ENCODE measurements around the gene STXBP3. TPM values are rescaled to one million over a fixed set of nuclear protein-coding genes. Genes with fewer than 3 reads are reported as not detected.

STXBP3 gene
- total and polyA plus RNA-seq, 2 donors (not counting 3 experiments of a cell fraction or from before 2014, with no cell fraction given), result 9.4 to 44.1 TPM

GRCh38 chr1:108718927-108719655 lies 27.4 kb upstream of the STXBP3 start:
- ChIA-PET CTCF (interaction anchor here (1.2 kb wide), 2 partner anchors 10 to 14 kb away, joined by 3 to 4 read pairs; no protein-coding TSS in a partner anchor), POLR2A (no interaction called here)
- dilution Hi-C loops (cut with MboI; ENCODE audit: extremely low pct_ligation_motif_present, low sequenced_read_pairs) (no loop called here), intact Hi-C loops (cut with micrococcal nuclease) (no loop called here)
- Histone ChIP-seq H3K9me1 (replicated peaks; ENCODE audit: control insufficient read depth, extremely low read depth, insufficient read depth, low read length) (no peaks in the 10 kb centered on the region), H3K4me1 (ENCODE audit: control insufficient read depth, extremely low read depth, insufficient read depth, low read length) (peaks cover 15% of the 10 kb centered on the region), H3K27me3 (ENCODE audit: control insufficient read depth in 2 of 2, insufficient read depth in 2 of 2, low read length in 2 of 2) (no peaks in the 10 kb centered on the region), H3K27ac (ENCODE audit: insufficient read depth, low read depth, low read length) (no peak overlapping the region), H2AFZ (ENCODE audit: low read depth, low read length) (peak overlapping the region; percentile 23), H3K9ac (replicated peaks; ENCODE audit: extremely low read depth, insufficient read depth, low read length) (no peak overlapping the region), H3K4me3 (replicated peaks in 1 of 3; ENCODE audit: insufficient read depth in 1 of 3, low read depth in 1 of 3, low read length in 3 of 3) (no peak overlapping the region), H3K9me3 (replicated peaks; ENCODE audit: control insufficient read depth, insufficient read depth, low read length) (no peaks in the 10 kb centered on the region), H3K4me2 (ENCODE audit: insufficient read depth, low read length) (no peak overlapping the region), H3K79me2 (ENCODE audit: control insufficient read depth, insufficient read depth, low read length) (no peaks in the 10 kb centered on the region), H4K20me1 (replicated peaks; ENCODE audit: control insufficient read depth, extremely low read depth, insufficient read depth, low read length) (no peaks in the 10 kb centered on the region), H3K36me3 (ENCODE audit: control insufficient read depth in 2 of 2, extremely low read depth in 1 of 2, insufficient read depth in 2 of 2, low read length in 2 of 2) (no peaks in the 10 kb centered on the region)
- DNase-seq (ENCODE audit: low read depth, low spot score) (no peak), FAIRE-seq (no peak)
- no peak for TF ChIP-seq POLR2AphosphoS5 (IDR thresholded peaks at IDR 0.05; ENCODE audit: insufficient read depth, low read depth, low read length)
- TF ChIP-seq GATA2 (IDR thresholded peaks at IDR 0.05; ENCODE audit: insufficient read depth, insufficient read length, low read depth, low read length), result no peak
- no peak for TF ChIP-seq MYC (IDR thresholded peaks at IDR 0.05; ENCODE audit: low read depth, low read length)
- no peak for TF ChIP-seq MAX (IDR thresholded peaks at IDR 0.05; ENCODE audit: insufficient read depth, insufficient read length)
- TF ChIP-seq JUN (IDR thresholded peaks at IDR 0.05; ENCODE audit: borderline replicate concordance, insufficient read depth, insufficient read length, low read depth), result no peak
- TF ChIP-seq POLR2A (IDR thresholded peaks at IDR 0.05; ENCODE audit: low read depth, low read length), result no peak
- TF ChIP-seq CTCF (IDR thresholded peaks at IDR 0.05; ENCODE audit: extremely low read depth in 1 of 2, insufficient read depth in 1 of 2, low read depth in 1 of 2, low read length in 2 of 2), result no peak
- TF ChIP-seq EZH2 (IDR thresholded peaks at IDR 0.05; ENCODE audit: borderline replicate concordance, low read depth, low read length, severe bottlenecking), result no peak
- TF ChIP-seq FOS (IDR thresholded peaks at IDR 0.05; ENCODE audit: borderline replicate concordance, insufficient read depth, low read length), result no peak
- no TSS peak for BruUV-seq (replicated peaks)
